Lower lobe of right lung (tissue), 2 donors: ENCODE results near the gene SERPINB13. TPM values are rescaled to one million over a fixed set of nuclear protein-coding genes. Genes with fewer than 3 reads are reported as not detected.

Experiments used
- ATAC-seq, 2 donors: fragments of 200-7000 bp; cut with Tn5 transposase; one replicate each; pipeline ENCODE4 v1.9.1; 2020 to 2022; ENCODE audit warnings: mild to moderate bottlenecking in 2 of 2, moderate library complexity in 2 of 2
- DNase-seq: peaks from one replicate; pipeline ENCODE4 v3.0.0-alpha.2; 2020
- H3K27ac ChIP-seq: fragments of 200-600 bp; one replicate; pipeline ENCODE4 v1.8.0; 2022
- H3K27me3 ChIP-seq: fragments of 200-600 bp; one replicate; pipeline ENCODE4 v1.8.0; 2022; ENCODE audit warnings: low read depth
- H3K36me3 ChIP-seq: fragments of 200-600 bp; one replicate; pipeline ENCODE4 v1.8.0; 2022; ENCODE audit warnings: mild to moderate bottlenecking
- H3K4me1 ChIP-seq: fragments of 200-600 bp; one replicate; pipeline ENCODE4 v1.8.0; 2022
- H3K4me3 ChIP-seq: fragments of 200-600 bp; one replicate; pipeline ENCODE4 v1.8.0; 2022; ENCODE audit warnings: mild to moderate bottlenecking
- H3K9me3 ChIP-seq: fragments of 200-600 bp; one replicate; pipeline ENCODE4 v1.8.0; 2022
- CTCF ChIP-seq: fragments of 200-600 bp; IDR thresholded peaks from one replicate; pipeline ENCODE4 v1.8.0; 2022; ENCODE audit warnings: antibody characterized with exemption, mild to moderate bottlenecking
- intact Hi-C: fragments of 100-400 bp; cut with DNase I; formaldehyde crosslinking; loops from one replicate; pipeline ENCODE4 v1.11.0; 2022
- total RNA-seq: library from RNA; stranded (reverse); fragmentation: NEBNext Ultra II Directional; extraction: Animal tissue kit (Norgen Biotek cat#: 25700); gene quantifications from one replicate; pipeline ENCODE4 v1.2.1, GENCODE V29; 2021
- donor health status: DM: no; HTN: yes; CAD: no; lungs with severe emphysema.

SERPINB13 gene
- total RNA-seq, 1 donor from 2014 or later = not detected

- Histone ChIP-seq H3K36me3 (no peaks in the 10 kb centered on the region), H3K27ac (no peak overlapping the region), H3K4me1 (no peaks in the 10 kb centered on the region), H3K4me3 (no peak overlapping the region), H3K27me3 (no peaks in the 10 kb centered on the region), H3K9me3 (no peaks in the 10 kb centered on the region)
- intact Hi-C loops = no loop called here
- no peak for TF ChIP-seq CTCF
- no peak for DNase-seq
- no peak for ATAC-seq
Measured at GRCh38 chr18:63586431-63586830, 712 bp upstream of the SERPINB13 start.

GRCh38 chr18:63588909-63589308 lies 1.8 kb downstream of the SERPINB13 start:
- no peak for TF ChIP-seq CTCF
- ATAC-seq (peak in 1 of 2 donors; percentile 11), DNase-seq (no peak)
- Histone ChIP-seq H3K27ac (no peak overlapping the region), H3K27me3 (no peaks in the 10 kb centered on the region), H3K4me3 (no peak overlapping the region), H3K9me3 (no peaks in the 10 kb centered on the region), H3K36me3 (no peaks in the 10 kb centered on the region), H3K4me1 (no peaks in the 10 kb centered on the region)
- intact Hi-C loops = no loop called here

GRCh38 chr18:63590373-63590772 lies 3.2 kb downstream of the SERPINB13 start:
- no peaks in the 10 kb centered on the region for H3K36me3 ChIP-seq
- no peaks in the 10 kb centered on the region for H3K9me3 ChIP-seq
- TF ChIP-seq CTCF = no peak
- no peak overlapping the region for H3K27ac ChIP-seq
- peak; percentile 61 to 67 for ATAC-seq
- intact Hi-C loops = no loop called here
- no peak overlapping the region for H3K4me3 ChIP-seq
- no peaks in the 10 kb centered on the region for H3K27me3 ChIP-seq
- no peaks in the 10 kb centered on the region for H3K4me1 ChIP-seq
- DNase-seq = peak; percentile 65

GRCh38 chr18:63590966-63591695 lies 4.0 kb downstream of the SERPINB13 start:
- ATAC-seq (no peak), DNase-seq (no peak)
- no peaks in the 10 kb centered on the region for H3K4me1 ChIP-seq
- no peaks in the 10 kb centered on the region for H3K9me3 ChIP-seq
- intact Hi-C loops = no loop called here
- no peak overlapping the region for H3K4me3 ChIP-seq
- H3K27me3 ChIP-seq = no peaks in the 10 kb centered on the region
- no peak for TF ChIP-seq CTCF
- H3K27ac ChIP-seq = no peak overlapping the region
- H3K36me3 ChIP-seq = no peaks in the 10 kb centered on the region

GRCh38 chr18:63591725-63592124 lies 4.6 kb downstream of the SERPINB13 start:
- H3K27me3 ChIP-seq = no peaks in the 10 kb centered on the region
- no peak overlapping the region for H3K4me3 ChIP-seq
- no peak for TF ChIP-seq CTCF
- DNase-seq (no peak), ATAC-seq (no peak)
- H3K27ac ChIP-seq = no peak overlapping the region
- intact Hi-C loops = no loop called here
- H3K4me1 ChIP-seq = no peaks in the 10 kb centered on the region
- no peaks in the 10 kb centered on the region for H3K36me3 ChIP-seq
- H3K9me3 ChIP-seq = no peaks in the 10 kb centered on the region
